ENCODE measurements around the gene MYH9.

- TF ChIP-seq CTCF (IDR thresholded peaks at IDR 0.05; ENCODE audit: low read length) (no peak), EZH2 (IDR thresholded peaks at IDR 0.05; ENCODE audit: borderline replicate concordance, low read length) (no peak)
Measured at GRCh38 chr22:36391638-36392037, 3.9 kb upstream of the MYH9 start.

Data from OCI-LY1 (cell line).